GM12878 (cell line): Measurements from ENCODE around the gene PREX1. TPM values are rescaled to one million over a fixed set of nuclear protein-coding genes. Genes with fewer than 3 reads are reported as not detected.

ENCODE experiments used
- ATAC-seq: fragments of 200-7000 bp; cut with Tn5 transposase; 3 replicates; pipeline ENCODE4 v1.9.1; 2020; ENCODE audit warnings: mild to moderate bottlenecking, moderate library complexity
- BruUV-seq: library from RNA; stranded (reverse); fragments of 400-500 nt; replicated peaks from 2 replicates; lab custom pipeline; 2021; lab: Mats Ljungman, UMichigan
- CTCF ChIA-PET: fragments of 300-600 bp; sonication (Branson Sonifier 250); formaldehyde crosslinking; extraction: SDS; loops from one replicate; lab custom pipeline; 2021; ENCODE audit warnings: inconsistent platforms; lab: Yijun Ruan, JAX
- POLR2A ChIA-PET: fragments of 350-600 bp; formaldehyde crosslinking; extraction: SDS; loops from one replicate; lab custom pipeline; 2021; ENCODE audit warnings: inconsistent platforms; lab: Charles Lee
- RAD21 ChIA-PET: fragments of 300-600 bp; sonication (Branson Sonifier 250); formaldehyde crosslinking; loops from one replicate; lab custom pipeline; 2023; ENCODE audit warnings: antibody characterized with exemption; ENCODE audit not compliant: unreplicated experiment; lab: Charles Lee
- SMC1A ChIA-PET: fragments of 300-600 bp; sonication (Branson Sonifier 250); formaldehyde crosslinking; loops from one replicate; lab custom pipeline; 2023; ENCODE audit not compliant: unreplicated experiment, uncharacterized antibody; lab: Charles Lee
- DNase-seq: peaks from one replicate; pipeline ENCODE4 v3.0.0-alpha.2; 2011; ENCODE audit warnings: low read depth, low spot score
- FAIRE-seq: peaks from 3 replicates; lab custom pipeline; 2011; peaks lifted over from hg19 to GRCh38; lab: Jason Lieb, UNC
- H2AFZ ChIP-seq: 2 replicates; pipeline ENCODE4 v1.6.0; 2011; ENCODE audit warnings: low read depth, low read length, control low read depth; ENCODE audit not compliant: control insufficient read depth
- H3K27ac ChIP-seq: 2 replicates; pipeline ENCODE4 v1.5.1; 2011; ENCODE audit warnings: control low read depth; ENCODE audit not compliant: control insufficient read depth, insufficient read depth
- H3K27me3 ChIP-seq, 2 experiments: replicated peaks in 1 of 2; 2 replicates each; pipeline versions ENCODE4 v1.6.0 to v1.6.1; 2011; ENCODE audit warnings: low read length in 1 of 2; ENCODE audit not compliant: control insufficient read depth in 2 of 2, insufficient read depth in 2 of 2
- H3K36me3 ChIP-seq, 2 experiments: 2 replicates each; pipeline ENCODE4 v1.5.1; 2011; ENCODE audit warnings: low read length in 1 of 2; ENCODE audit not compliant: control insufficient read depth in 2 of 2, insufficient read depth in 2 of 2
- H3K4me1 ChIP-seq: 2 replicates; pipeline ENCODE4 v1.6.1; 2011; ENCODE audit warnings: mild to moderate bottlenecking, low read length, moderate library complexity, mixed read lengths; ENCODE audit not compliant: control insufficient read depth, insufficient read depth
- H3K4me2 ChIP-seq: 2 replicates; pipeline ENCODE4 v1.6.0; 2011; ENCODE audit warnings: control low read depth; ENCODE audit not compliant: control insufficient read depth, insufficient read depth
- H3K4me3 ChIP-seq: fragments of 200-600 bp; sonication (generic); 2 replicates; pipeline ENCODE4 v1.5.1; 2016
- H3K79me2 ChIP-seq: 2 replicates; pipeline ENCODE4 v1.6.0; 2011; ENCODE audit warnings: low read length; ENCODE audit not compliant: control insufficient read depth, insufficient read depth
- H3K9ac ChIP-seq: 2 replicates; pipeline ENCODE4 v1.8.0; 2011; ENCODE audit warnings: low read length, control low read depth, mixed read lengths; ENCODE audit not compliant: control insufficient read depth, insufficient read depth
- H3K9me3 ChIP-seq: replicated peaks from 3 replicates; pipeline ENCODE4 v1.5.1; 2011; ENCODE audit warnings: mild to moderate bottlenecking, low read length; ENCODE audit not compliant: control insufficient read depth, insufficient read depth
- H4K20me1 ChIP-seq: 2 replicates; pipeline ENCODE4 v1.6.0; 2011; ENCODE audit not compliant: control insufficient read depth, insufficient read depth
- ATF7 ChIP-seq: fragments of 450-650 bp; IDR thresholded peaks from 2 replicates; pipeline ENCODE4 v1.6.1; 2016; ENCODE audit warnings: low read depth, mild to moderate bottlenecking
- BHLHE40 ChIP-seq, 2 experiments: fragments of 450-650 bp in 1 of 2; IDR thresholded peaks; 2 replicates each; pipeline ENCODE4 v1.6.1; 2011 to 2017; ENCODE audit warnings: low read depth in 2 of 2, borderline replicate concordance in 1 of 2, improper control_type of control experiment in 1 of 2, low read length in 1 of 2, mild to moderate bottlenecking in 1 of 2
- HDGF ChIP-seq: fragments of 450-650 bp; IDR thresholded peaks from 2 replicates; pipeline ENCODE4 v1.6.1; 2016; ENCODE audit warnings: antibody characterized with exemption
- MTA3 ChIP-seq: IDR thresholded peaks from 2 replicates; pipeline ENCODE4 v1.6.1; 2012; ENCODE audit warnings: low read length, inconsistent platforms, borderline replicate concordance
- NR2F1 ChIP-seq: fragments of 450-650 bp; conservative IDR thresholded peaks from 2 replicates; pipeline ENCODE4 v1.6.1; 2017; ENCODE audit warnings: mild to moderate bottlenecking
- RAD51 ChIP-seq: fragments of 450-650 bp; IDR thresholded peaks from 2 replicates; pipeline ENCODE4 v1.6.1; 2016; ENCODE audit warnings: moderate library complexity, mild to moderate bottlenecking, inconsistent platforms
- RBBP5 ChIP-seq: fragments of 200-600 bp; sonication (generic); conservative IDR thresholded peaks from 2 replicates; pipeline ENCODE4 v1.6.1; 2016
- SMAD1 ChIP-seq: fragments of 450-650 bp; IDR thresholded peaks from 2 replicates; pipeline ENCODE4 v1.6.1; 2018; ENCODE audit warnings: mild to moderate bottlenecking, low read depth; ENCODE audit not compliant: partially characterized antibody
- SMAD5 ChIP-seq: IDR thresholded peaks from 2 replicates; pipeline ENCODE4 v1.6.1; 2016; ENCODE audit warnings: antibody characterized with exemption, low read depth
- SMARCA5 ChIP-seq: fragments of 450-650 bp; IDR thresholded peaks from 2 replicates; pipeline ENCODE4 v1.6.1; 2017; ENCODE audit warnings: mild to moderate bottlenecking
- STAT1 ChIP-seq: fragments of 450-650 bp; conservative IDR thresholded peaks from 2 replicates; pipeline ENCODE4 v1.6.1; 2014; ENCODE audit warnings: antibody characterized with exemption, mild to moderate bottlenecking
- SUPT20H ChIP-seq: IDR thresholded peaks from 2 replicates; pipeline ENCODE4 v1.6.1; 2011; ENCODE audit warnings: low read depth, mild to moderate bottlenecking, low read length, moderate library complexity, borderline replicate concordance; ENCODE audit not compliant: control insufficient read depth
- SUZ12 ChIP-seq: fragments of 200-600 bp; sonication (generic); IDR thresholded peaks from one replicate; pipeline ENCODE4 v1.6.1; 2018; ENCODE audit warnings: antibody characterized with exemption, mild to moderate bottlenecking; ENCODE audit not compliant: unreplicated experiment
- TCF12 ChIP-seq: IDR thresholded peaks from 2 replicates; pipeline ENCODE4 v1.6.1; 2011; ENCODE audit warnings: low read depth, mild to moderate bottlenecking, low read length
- YBX1 ChIP-seq: fragments of 450-650 bp; IDR thresholded peaks from 2 replicates; pipeline ENCODE4 v1.6.1; 2016; ENCODE audit warnings: antibody characterized with exemption
- WGBS: methylation state at CpG from one replicate; pipeline ENCODE4 v1.1.6; 2016; ENCODE audit warnings: low lambda C conversion rate; ENCODE audit not compliant: insufficient replicate concordance, insufficient coverage; ENCODE audit errors: missing lambda C conversion rate; 5-methylcytosine and 5-hydroxymethylcytosine counted together
- in situ Hi-C: fragments of 300-500 bp; cut with MboI; formaldehyde crosslinking; loops from 9 replicates; pipeline ENCODE4 v1.14.3; 2018; ENCODE audit warnings: mixed read lengths
- intact Hi-C: fragments of 100-400 bp; cut with micrococcal nuclease; formaldehyde crosslinking; loops from one replicate; pipeline ENCODE4 v1.14.2; 2022; ENCODE audit not compliant: unreplicated experiment
- polyA plus RNA-seq, 11 experiments: library from polyadenylated mRNA; depleted of rRNA in 4 of 11; unstranded in 6 of 11; stranded (reverse) in 5 of 11; fragments of >200 nt; fragmentation: Nextera tagmentation in 4 of 11; fragmentation: Illumina TruSeq in 1 of 11; extraction: Ambion mirVana in 4 of 11; extraction: Trizol in 1 of 11; gene quantifications; 1 replicate in 1 of 11; 2 replicates in 10 of 11; pipeline versions ENCODE4 v1.2.1 to v1.2.3, GENCODE V29; 2011 to 2016; ENCODE audit warnings: inconsistent platforms in 2 of 11, missing spikeins in 2 of 11, low read depth in 1 of 11
- total RNA-seq, 4 experiments: library from RNA; depleted of rRNA in 3 of 4; stranded (reverse); fragments of >200 nt in 3 of 4; fragmentation: Illumina TruSeq in 1 of 4; extraction: Trizol in 1 of 4; gene quantifications; 2 replicates each; pipeline versions ENCODE4 v1.2.1 to v1.2.3, GENCODE V29; 2013 to 2021
- TF ChIP-seq, protein P1 (sequence below): IDR thresholded peaks from 2 replicates; pipeline ENCODE4 v1.6.1; 2012; ENCODE audit warnings: low read depth, low read length, improper control_type of control experiment
- TF ChIP-seq, protein P2 (sequence below): IDR thresholded peaks from 2 replicates; pipeline ENCODE4 v1.6.1; 2011; ENCODE audit warnings: borderline replicate concordance, low read depth, mild to moderate bottlenecking, moderate library complexity, low read length; ENCODE audit not compliant: insufficient read depth, poor library complexity, severe bottlenecking
- TF ChIP-seq, protein P3 (sequence below): fragments of 450-650 bp; formaldehyde crosslinking; IDR thresholded peaks from 2 replicates; pipeline ENCODE4 v1.5.0; 2022; ENCODE audit warnings: mild to moderate bottlenecking, missing genetic modification characterization
- TF ChIP-seq, protein P4 (sequence below): fragments of 450-650 bp; IDR thresholded peaks from 2 replicates; pipeline ENCODE4 v1.6.1; 2016; ENCODE audit warnings: mild to moderate bottlenecking

The PREX1 gene
- total and polyA plus RNA-seq, 10 of the 15 experiments (the other 5 are each of a cell fraction or from before 2014, with no cell fraction given): 2.6 to 114 (median 38.9) TPM

DNA sequence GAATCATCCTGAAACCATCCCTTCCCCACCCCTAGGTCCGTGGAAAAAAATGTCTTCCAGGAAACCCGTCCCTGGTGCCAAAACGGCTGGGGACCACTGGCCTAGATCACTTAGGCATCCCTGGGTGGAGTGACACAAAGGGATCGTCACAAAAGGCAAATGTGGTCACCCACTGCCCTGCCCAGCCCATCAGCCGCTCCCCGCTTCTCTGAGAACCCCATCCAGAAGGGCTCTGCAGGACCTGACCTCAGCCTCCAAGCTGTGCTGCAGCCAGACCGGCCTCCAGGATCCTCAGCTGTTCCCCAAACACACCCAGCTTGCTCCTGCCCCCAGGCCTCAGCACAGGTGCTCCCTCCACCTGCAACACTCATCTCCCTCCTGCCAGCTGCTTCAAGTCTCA is 61.6 kb downstream of the PREX1 start (continued):
- TF ChIP-seq NR2F1: no peak
- TF ChIP-seq TCF12: no peak
- TF ChIP-seq, protein P1, sequence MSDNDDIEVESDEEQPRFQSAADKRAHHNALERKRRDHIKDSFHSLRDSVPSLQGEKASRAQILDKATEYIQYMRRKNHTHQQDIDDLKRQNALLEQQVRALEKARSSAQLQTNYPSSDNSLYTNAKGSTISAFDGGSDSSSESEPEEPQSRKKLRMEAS: no peak
- no peak for TF ChIP-seq SMARCA5
- TF ChIP-seq, protein P2, sequence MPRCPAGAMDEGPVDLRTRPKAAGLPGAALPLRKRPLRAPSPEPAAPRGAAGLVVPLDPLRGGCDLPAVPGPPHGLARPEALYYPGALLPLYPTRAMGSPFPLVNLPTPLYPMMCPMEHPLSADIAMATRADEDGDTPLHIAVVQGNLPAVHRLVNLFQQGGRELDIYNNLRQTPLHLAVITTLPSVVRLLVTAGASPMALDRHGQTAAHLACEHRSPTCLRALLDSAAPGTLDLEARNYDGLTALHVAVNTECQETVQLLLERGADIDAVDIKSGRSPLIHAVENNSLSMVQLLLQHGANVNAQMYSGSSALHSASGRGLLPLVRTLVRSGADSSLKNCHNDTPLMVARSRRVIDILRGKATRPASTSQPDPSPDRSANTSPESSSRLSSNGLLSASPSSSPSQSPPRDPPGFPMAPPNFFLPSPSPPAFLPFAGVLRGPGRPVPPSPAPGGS: no peak
- no peak for TF ChIP-seq HDGF
- no peak for TF ChIP-seq RBBP5
- TF ChIP-seq ATF7: no peak
- no peak for TF ChIP-seq SMAD1
- no peak for TF ChIP-seq STAT1

DNA sequence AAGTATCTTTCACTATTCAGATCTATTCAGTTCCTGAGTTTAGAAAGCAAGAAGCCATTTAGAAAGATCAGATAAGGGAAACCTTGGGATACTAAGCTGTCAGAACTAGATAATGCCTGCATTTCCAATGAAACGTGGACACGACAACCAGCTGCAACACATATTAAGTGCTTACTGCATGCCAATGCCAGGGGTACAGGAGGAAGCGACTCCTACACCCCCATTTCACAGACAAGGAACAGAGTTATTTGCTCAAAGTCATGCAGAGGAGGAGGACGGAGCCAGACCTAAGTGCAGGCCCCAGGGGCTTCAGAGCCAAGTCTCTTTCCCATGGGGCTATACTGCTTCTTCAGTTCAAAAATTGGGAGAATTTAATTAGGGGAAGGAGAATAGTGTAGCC is 62.4 kb downstream of the PREX1 start:
- DNase-seq (no peak), ATAC-seq (no peak), FAIRE-seq (no peak)
- no peaks in the 10 kb centered on the region; the same call in 2 of the 3 replicates for H3K9me3 ChIP-seq
- ChIA-PET RAD21 (interaction anchor here (1.3 kb wide), 1 partner anchor 22 kb away, joined by 3 read pairs; no protein-coding TSS in a partner anchor), CTCF (interaction anchor here (1.0 kb wide), 1 partner anchor 108 kb away, joined by 3 read pairs; no protein-coding TSS in a partner anchor), SMC1A (interaction anchor here (1.0 to 1.4 kb wide), 3 partner anchors 23 to 31 kb away, joined by 3 to 5 read pairs (median 4); no protein-coding TSS in a partner anchor), POLR2A (no interaction called here)
- no peak overlapping the region for H2AFZ ChIP-seq
- intact Hi-C loops (no loop called here), in situ Hi-C loops (no loop called here)
- no peak overlapping the region for H3K4me2 ChIP-seq
- 87% methylated on average over 4 of the region's 4 CpGs for WGBS
- no peaks in the 10 kb centered on the region; the same call in 1 of the 2 replicates for H4K20me1 ChIP-seq
- H3K36me3 ChIP-seq: peaks cover 8% of the 10 kb centered on the region in 2 experiments; a peak in 3 of 4 replicates
- no TSS peak for BruUV-seq
- H3K4me1 ChIP-seq: peaks cover 45% of the 10 kb centered on the region
- H3K9ac ChIP-seq: no peak overlapping the region
- no peak overlapping the region for H3K27ac ChIP-seq
- no peaks in the 10 kb centered on the region for H3K27me3 ChIP-seq
- peaks cover 92% of the 10 kb centered on the region for H3K79me2 ChIP-seq
- no peak overlapping the region for H3K4me3 ChIP-seq
- TF ChIP-seq, protein P3, sequence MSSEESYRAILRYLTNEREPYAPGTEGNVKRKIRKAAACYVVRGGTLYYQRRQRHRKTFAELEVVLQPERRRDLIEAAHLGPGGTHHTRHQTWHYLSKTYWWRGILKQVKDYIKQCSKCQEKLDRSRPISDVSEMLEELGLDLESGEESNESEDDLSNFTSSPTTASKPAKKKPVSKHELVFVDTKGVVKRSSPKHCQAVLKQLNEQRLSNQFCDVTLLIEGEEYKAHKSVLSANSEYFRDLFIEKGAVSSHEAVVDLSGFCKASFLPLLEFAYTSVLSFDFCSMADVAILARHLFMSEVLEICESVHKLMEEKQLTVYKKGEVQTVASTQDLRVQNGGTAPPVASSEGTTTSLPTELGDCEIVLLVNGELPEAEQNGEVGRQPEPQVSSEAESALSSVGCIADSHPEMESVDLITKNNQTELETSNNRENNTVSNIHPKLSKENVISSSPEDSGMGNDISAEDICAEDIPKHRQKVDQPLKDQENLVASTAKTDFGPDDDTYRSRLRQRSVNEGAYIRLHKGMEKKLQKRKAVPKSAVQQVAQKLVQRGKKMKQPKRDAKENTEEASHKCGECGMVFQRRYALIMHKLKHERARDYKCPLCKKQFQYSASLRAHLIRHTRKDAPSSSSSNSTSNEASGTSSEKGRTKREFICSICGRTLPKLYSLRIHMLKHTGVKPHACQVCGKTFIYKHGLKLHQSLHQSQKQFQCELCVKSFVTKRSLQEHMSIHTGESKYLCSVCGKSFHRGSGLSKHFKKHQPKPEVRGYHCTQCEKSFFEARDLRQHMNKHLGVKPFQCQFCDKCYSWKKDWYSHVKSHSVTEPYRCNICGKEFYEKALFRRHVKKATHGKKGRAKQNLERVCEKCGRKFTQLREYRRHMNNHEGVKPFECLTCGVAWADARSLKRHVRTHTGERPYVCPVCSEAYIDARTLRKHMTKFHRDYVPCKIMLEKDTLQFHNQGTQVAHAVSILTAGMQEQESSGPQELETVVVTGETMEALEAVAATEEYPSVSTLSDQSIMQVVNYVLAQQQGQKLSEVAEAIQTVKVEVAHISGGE: no peak
- TF ChIP-seq BHLHE40 (IDR thresholded peaks at IDR 0.05; ENCODE audit: borderline replicate concordance in 1 of 2, low read depth in 2 of 2, low read length in 1 of 2): no peak
- no peak for TF ChIP-seq SUZ12
- no peak for TF ChIP-seq SMAD5
- TF ChIP-seq YBX1: no peak
- no peak for TF ChIP-seq MTA3
- TF ChIP-seq RBBP5: no peak
- no peak for TF ChIP-seq SUPT20H
- TF ChIP-seq, protein P4, sequence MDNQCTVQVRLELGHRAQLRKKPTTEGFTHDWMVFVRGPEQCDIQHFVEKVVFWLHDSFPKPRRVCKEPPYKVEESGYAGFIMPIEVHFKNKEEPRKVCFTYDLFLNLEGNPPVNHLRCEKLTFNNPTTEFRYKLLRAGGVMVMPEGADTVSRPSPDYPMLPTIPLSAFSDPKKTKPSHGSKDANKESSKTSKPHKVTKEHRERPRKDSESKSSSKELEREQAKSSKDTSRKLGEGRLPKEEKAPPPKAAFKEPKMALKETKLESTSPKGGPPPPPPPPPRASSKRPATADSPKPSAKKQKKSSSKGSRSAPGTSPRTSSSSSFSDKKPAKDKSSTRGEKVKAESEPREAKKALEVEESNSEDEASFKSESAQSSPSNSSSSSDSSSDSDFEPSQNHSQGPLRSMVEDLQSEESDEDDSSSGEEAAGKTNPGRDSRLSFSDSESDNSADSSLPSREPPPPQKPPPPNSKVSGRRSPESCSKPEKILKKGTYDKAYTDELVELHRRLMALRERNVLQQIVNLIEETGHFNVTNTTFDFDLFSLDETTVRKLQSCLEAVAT: no peak
- no peak for TF ChIP-seq RAD51
